Measurements from ENCODE around the gene ST7. TPM values are rescaled to one million over a fixed set of nuclear protein-coding genes. Genes with fewer than 3 reads are reported as not detected.

ST7 gene
- total RNA-seq, 1 donor from 2014 or later, result 8.3 TPM

- ChIA-PET POLR2A (no interaction called here), CTCF (no interaction called here)
- H3K27ac Mint-ChIP-seq, result no peak overlapping the region
- H3K36me3 Mint-ChIP-seq (ENCODE audit: low read depth), result no peaks in the 10 kb centered on the region
- ATAC-seq (ENCODE audit: low read depth) (no peak), DNase-seq (no peak)
- no peaks in the 10 kb centered on the region for H3K27me3 Mint-ChIP-seq
- no peak for TF ChIP-seq CTCF (IDR thresholded peaks at IDR 0.05)
- intact Hi-C loops (cut with micrococcal nuclease), result no loop called here
- H3K4me1 Mint-ChIP-seq, result no peaks in the 10 kb centered on the region
- no peak overlapping the region for H3K4me3 Mint-ChIP-seq
- H3K9me3 Mint-ChIP-seq, result peaks cover 2% of the 10 kb centered on the region
Observed at GRCh38 chr7:117200132-117200531, 246.8 kb downstream of the ST7 start.

GRCh38 chr7:117200786-117201458, 247.6 kb downstream of the ST7 start:
- ChIA-PET CTCF (no interaction called here), POLR2A (no interaction called here)
- Mint-ChIP-seq H3K9me3 (no peaks in the 10 kb centered on the region), H3K27me3 (no peaks in the 10 kb centered on the region), H3K4me3 (no peak overlapping the region), H3K4me1 (no peaks in the 10 kb centered on the region), H3K27ac (no peak overlapping the region), H3K36me3 (ENCODE audit: low read depth) (no peaks in the 10 kb centered on the region)
- DNase-seq (no peak), ATAC-seq (ENCODE audit: low read depth) (no peak)
- intact Hi-C loops (cut with micrococcal nuclease), result no loop called here
- no peak for TF ChIP-seq CTCF (IDR thresholded peaks at IDR 0.05)

DNA sequence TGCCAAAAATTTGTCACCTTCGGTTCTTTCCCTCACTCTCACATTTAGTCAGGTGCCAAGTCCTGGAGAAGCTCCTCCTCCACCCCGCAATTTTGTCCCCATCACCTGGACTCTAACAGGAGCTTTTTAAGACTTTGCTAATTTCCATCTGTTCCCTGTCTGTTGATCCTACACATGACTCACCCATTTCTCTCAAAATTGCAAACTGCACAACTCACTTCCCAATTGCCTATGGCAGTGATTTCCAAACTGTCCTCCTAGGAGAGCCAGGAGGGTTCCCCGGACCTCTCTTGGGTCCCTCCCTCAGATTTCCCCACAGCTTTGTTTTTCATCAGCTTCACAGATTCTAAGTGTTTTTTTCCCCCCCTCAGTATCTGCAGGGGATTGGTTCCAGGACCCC, 249.2 kb downstream of the ST7 start:
- no peak for DNase-seq

DNA sequence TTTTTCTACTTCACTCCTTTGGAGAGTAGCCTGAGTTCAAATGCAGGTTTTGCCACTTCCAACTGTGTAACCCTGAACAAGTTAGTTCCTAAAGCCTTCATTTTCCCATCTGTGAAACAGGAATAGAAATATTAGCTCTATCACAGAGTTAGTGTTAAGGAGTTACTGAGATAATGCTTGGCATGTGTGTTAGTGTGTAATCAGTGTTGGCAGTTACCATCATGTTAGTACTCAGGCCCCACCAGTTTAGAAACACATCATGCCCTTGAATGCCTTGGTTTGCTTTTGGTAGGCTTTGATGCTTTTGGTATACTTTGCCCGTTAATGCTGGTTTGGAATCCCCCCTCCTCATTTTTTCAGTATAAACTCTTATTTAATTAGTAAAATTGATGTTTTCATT, 249.9 kb downstream of the ST7 start:
- intact Hi-C loops (cut with micrococcal nuclease), result no loop called here
- DNase-seq (no peak), ATAC-seq (ENCODE audit: low read depth) (no peak)
- Mint-ChIP-seq H3K27me3 (no peaks in the 10 kb centered on the region), H3K9me3 (no peaks in the 10 kb centered on the region), H3K27ac (no peak overlapping the region), H3K4me3 (no peak overlapping the region), H3K36me3 (ENCODE audit: low read depth) (no peaks in the 10 kb centered on the region), H3K4me1 (no peaks in the 10 kb centered on the region)
- ChIA-PET POLR2A (no interaction called here), CTCF (no interaction called here)
- no peak for TF ChIP-seq CTCF (IDR thresholded peaks at IDR 0.05)

More for the DNA sequence above, 249.2 kb downstream of the ST7 start:
- H3K27me3 Mint-ChIP-seq, result no peaks in the 10 kb centered on the region
- H3K4me1 Mint-ChIP-seq, result no peaks in the 10 kb centered on the region
- H3K27ac Mint-ChIP-seq, result no peak overlapping the region
- no peak for TF ChIP-seq CTCF (IDR thresholded peaks at IDR 0.05)
- H3K9me3 Mint-ChIP-seq, result no peaks in the 10 kb centered on the region
- no peaks in the 10 kb centered on the region for H3K36me3 Mint-ChIP-seq (ENCODE audit: low read depth)
- ChIA-PET POLR2A (no interaction called here), CTCF (no interaction called here)
- intact Hi-C loops (cut with micrococcal nuclease), result no loop called here
- ATAC-seq (ENCODE audit: low read depth), result no peak
- H3K4me3 Mint-ChIP-seq, result no peak overlapping the region

DNA sequence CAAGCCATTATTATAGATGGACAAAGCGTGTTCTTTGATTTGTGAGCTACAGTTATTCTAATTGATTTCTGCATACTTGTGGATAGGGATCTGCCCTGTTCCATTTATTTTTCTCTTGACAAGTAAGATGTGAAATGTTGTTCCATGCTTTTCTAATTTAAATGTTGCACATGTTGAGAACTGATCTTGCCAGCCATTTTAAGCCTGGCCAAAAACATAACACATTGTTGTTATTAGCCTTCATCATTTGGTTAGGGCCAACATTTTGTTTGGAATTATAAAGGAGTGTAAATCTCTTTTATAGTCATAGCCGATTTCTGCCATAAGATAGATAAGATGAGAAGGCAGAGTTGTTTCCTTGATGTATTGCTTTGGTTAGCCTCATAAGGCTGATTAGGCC, 252.6 kb downstream of the ST7 start:
- intact Hi-C loops (cut with micrococcal nuclease), result no loop called here
- Mint-ChIP-seq H3K4me3 (no peak overlapping the region), H3K9me3 (no peaks in the 10 kb centered on the region), H3K27me3 (no peaks in the 10 kb centered on the region), H3K36me3 (ENCODE audit: low read depth) (peaks cover 4% of the 10 kb centered on the region), H3K27ac (no peak overlapping the region), H3K4me1 (no peaks in the 10 kb centered on the region)
- ATAC-seq (ENCODE audit: low read depth) (no peak), DNase-seq (no peak)
- no peak for TF ChIP-seq CTCF (IDR thresholded peaks at IDR 0.05)
- ChIA-PET CTCF (no interaction called here), POLR2A (no interaction called here)
